Measurements from ENCODE around the gene ARX.

DNA sequence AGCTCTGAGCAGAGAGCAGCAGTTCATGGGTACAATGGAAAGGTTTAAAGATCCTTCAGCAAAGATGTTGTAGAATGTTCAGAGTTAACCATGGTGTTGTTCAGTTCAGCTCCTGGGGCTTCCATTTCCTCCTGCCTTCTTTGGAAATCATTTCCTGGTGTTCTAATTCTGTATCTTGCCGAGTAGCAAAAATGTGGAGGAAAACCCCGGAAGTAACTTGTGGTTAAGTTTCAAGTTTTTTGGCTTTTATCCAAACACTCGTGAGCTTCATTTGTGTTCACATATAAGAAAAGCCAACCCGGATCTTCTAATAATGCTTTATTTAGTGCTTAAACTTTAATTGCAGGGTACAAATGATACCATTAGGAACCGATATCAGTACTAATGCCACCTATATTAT, 33.6 kb upstream of the ARX start:
- TF ChIP-seq, protein P1, sequence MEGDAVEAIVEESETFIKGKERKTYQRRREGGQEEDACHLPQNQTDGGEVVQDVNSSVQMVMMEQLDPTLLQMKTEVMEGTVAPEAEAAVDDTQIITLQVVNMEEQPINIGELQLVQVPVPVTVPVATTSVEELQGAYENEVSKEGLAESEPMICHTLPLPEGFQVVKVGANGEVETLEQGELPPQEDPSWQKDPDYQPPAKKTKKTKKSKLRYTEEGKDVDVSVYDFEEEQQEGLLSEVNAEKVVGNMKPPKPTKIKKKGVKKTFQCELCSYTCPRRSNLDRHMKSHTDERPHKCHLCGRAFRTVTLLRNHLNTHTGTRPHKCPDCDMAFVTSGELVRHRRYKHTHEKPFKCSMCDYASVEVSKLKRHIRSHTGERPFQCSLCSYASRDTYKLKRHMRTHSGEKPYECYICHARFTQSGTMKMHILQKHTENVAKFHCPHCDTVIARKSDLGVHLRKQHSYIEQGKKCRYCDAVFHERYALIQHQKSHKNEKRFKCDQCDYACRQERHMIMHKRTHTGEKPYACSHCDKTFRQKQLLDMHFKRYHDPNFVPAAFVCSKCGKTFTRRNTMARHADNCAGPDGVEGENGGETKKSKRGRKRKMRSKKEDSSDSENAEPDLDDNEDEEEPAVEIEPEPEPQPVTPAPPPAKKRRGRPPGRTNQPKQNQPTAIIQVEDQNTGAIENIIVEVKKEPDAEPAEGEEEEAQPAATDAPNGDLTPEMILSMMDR (IDR thresholded peaks at IDR 0.05; ENCODE audit: low read length) = no peak
- TF ChIP-seq EZH2 (optimal IDR thresholded peaks at IDR 0.05; ENCODE audit: low read depth, low read length) = no peak
- TF ChIP-seq EZH2phosphoT487 (IDR thresholded peaks at IDR 0.05; ENCODE audit: low read length) = no peak
